ENCODE results near the gene WDR5. TPM values are rescaled to one million over a fixed set of nuclear protein-coding genes. Genes with fewer than 3 reads are reported as not detected.

The WDR5 gene
- total and polyA plus RNA-seq, 2 experiments from 2014 or later, result 21.0 to 27.3 TPM

DNA sequence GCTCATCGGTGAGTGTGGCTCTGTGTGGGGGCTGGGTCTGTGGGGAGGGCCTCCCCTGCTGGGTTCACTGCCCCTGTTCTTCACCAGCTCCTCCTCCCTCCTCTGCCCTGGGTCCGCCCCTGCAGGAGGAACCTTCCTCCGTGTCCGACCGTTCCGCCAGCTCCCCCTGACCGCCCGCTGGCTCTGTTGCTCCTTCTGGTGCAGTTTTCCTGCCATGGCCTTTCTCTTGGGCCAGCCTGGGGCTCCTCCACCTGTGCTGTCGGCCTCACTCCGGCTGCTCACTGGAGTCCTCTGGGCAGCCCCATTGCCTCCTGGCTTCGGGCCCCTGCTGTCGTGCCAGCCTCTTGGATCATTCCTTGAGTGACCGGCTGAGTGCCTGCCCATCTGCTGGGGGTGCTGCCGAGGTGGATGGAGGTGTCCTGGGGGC is 16.2 kb downstream of the WDR5 start:
- no peaks in the 10 kb centered on the region for H3K27me3 ChIP-seq
- H3K36me3 ChIP-seq, result peaks cover 47% of the 10 kb centered on the region
- TF ChIP-seq, protein P1, sequence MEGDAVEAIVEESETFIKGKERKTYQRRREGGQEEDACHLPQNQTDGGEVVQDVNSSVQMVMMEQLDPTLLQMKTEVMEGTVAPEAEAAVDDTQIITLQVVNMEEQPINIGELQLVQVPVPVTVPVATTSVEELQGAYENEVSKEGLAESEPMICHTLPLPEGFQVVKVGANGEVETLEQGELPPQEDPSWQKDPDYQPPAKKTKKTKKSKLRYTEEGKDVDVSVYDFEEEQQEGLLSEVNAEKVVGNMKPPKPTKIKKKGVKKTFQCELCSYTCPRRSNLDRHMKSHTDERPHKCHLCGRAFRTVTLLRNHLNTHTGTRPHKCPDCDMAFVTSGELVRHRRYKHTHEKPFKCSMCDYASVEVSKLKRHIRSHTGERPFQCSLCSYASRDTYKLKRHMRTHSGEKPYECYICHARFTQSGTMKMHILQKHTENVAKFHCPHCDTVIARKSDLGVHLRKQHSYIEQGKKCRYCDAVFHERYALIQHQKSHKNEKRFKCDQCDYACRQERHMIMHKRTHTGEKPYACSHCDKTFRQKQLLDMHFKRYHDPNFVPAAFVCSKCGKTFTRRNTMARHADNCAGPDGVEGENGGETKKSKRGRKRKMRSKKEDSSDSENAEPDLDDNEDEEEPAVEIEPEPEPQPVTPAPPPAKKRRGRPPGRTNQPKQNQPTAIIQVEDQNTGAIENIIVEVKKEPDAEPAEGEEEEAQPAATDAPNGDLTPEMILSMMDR (IDR thresholded peaks at IDR 0.05; ENCODE audit: low read depth, low read length), result no peak
- H3K9me3 ChIP-seq (ENCODE audit: low read depth), result no peaks in the 10 kb centered on the region
- DNase-seq (ENCODE audit: low read depth in 1 of 2, low spot score in 1 of 2), result no peak
- no peaks in the 10 kb centered on the region for H3K4me1 ChIP-seq (ENCODE audit: low read depth)
- no peak overlapping the region for H3K27ac ChIP-seq
- no peak overlapping the region for H3K4me3 ChIP-seq

DNA sequence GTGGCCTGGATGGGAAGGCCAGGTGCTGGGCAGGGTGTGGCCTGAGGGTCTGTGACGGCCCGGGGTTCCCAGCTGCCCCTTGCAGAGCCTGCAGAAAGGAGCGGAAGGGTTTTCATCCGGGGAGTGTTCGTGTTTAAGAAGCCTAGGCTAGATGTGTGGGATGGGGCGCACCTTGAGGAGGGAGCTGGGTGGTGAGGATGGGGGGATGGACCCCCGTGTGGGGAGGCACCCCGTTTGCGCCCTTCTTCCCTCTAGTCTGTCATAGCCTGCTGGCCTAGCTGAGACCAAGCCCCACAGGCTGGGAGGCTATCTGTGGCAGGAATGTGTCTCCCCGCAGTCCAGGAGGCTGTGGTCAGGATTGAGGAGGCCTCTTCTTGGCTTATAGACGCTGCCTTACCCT is 16.6 kb downstream of the WDR5 start:
- TF ChIP-seq, protein P1 (IDR thresholded peaks at IDR 0.05; ENCODE audit: low read depth, low read length), result no peak
- H3K9me3 ChIP-seq (ENCODE audit: low read depth), result no peaks in the 10 kb centered on the region
- no peaks in the 10 kb centered on the region for H3K4me1 ChIP-seq (ENCODE audit: low read depth)
- H3K36me3 ChIP-seq, result peaks cover 45% of the 10 kb centered on the region
- H3K27ac ChIP-seq, result no peak overlapping the region
- no peak overlapping the region for H3K4me3 ChIP-seq
- no peaks in the 10 kb centered on the region for H3K27me3 ChIP-seq
- DNase-seq (ENCODE audit: low read depth in 1 of 2, low spot score in 1 of 2), result no peak

DNA sequence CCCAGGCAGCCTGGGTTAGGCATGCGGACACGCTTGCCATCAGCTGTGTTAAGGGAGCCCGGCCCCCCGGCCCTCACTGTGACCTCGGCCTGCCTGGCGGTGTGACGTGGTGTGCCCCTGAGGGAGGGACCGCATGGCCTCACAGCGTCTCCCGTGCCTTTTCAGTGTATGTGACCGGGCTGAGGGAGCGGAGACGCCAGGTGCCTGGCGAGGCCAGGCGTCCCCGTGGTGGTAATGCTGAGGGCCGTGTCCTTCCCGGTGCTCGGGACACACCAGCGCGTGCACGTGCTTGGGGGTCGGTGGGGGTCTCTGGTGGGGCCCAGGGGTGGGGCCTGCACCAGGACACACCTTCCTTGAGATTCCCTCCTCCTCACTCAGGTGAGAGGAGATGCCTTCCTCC is 17.6 kb downstream of the WDR5 start:
- TF ChIP-seq, protein P1 (IDR thresholded peaks at IDR 0.05; ENCODE audit: low read depth, low read length), result no peak
- Histone ChIP-seq H3K27ac (no peak overlapping the region), H3K9me3 (ENCODE audit: low read depth) (no peaks in the 10 kb centered on the region), H3K36me3 (peaks cover 49% of the 10 kb centered on the region), H3K27me3 (no peaks in the 10 kb centered on the region), H3K4me3 (no peak overlapping the region), H3K4me1 (ENCODE audit: low read depth) (no peaks in the 10 kb centered on the region)
- no peak for DNase-seq (ENCODE audit: low read depth in 1 of 2, low spot score in 1 of 2)

DNA sequence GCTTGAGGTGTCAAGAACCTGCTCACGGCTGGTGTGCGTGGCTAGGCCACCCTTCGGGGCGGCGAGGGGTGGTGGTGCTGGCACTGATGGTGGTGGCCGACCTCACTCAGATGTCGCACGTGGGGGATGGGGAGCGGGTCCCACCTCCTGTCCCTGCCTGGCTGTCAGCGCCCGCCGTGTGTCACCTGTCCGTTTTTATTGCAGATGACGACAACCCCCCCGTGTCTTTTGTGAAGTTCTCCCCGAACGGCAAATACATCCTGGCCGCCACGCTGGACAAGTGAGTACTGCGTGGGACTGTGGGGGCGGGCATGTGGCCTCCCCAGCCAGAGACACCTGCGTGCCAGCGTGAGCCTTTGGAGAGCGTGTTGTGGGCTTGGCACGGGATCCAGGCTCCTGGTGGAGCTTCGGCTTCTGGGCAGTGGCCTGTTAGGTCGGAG is 18.4 kb downstream of the WDR5 start:
- Histone ChIP-seq H3K4me3 (no peak overlapping the region), H3K9me3 (ENCODE audit: low read depth) (no peaks in the 10 kb centered on the region), H3K27ac (no peak overlapping the region), H3K27me3 (no peaks in the 10 kb centered on the region), H3K4me1 (ENCODE audit: low read depth) (no peaks in the 10 kb centered on the region), H3K36me3 (peaks cover 45% of the 10 kb centered on the region)
- TF ChIP-seq, protein P1 (IDR thresholded peaks at IDR 0.05; ENCODE audit: low read depth, low read length), result no peak
- no peak for DNase-seq (ENCODE audit: low read depth in 1 of 2, low spot score in 1 of 2)

DNA sequence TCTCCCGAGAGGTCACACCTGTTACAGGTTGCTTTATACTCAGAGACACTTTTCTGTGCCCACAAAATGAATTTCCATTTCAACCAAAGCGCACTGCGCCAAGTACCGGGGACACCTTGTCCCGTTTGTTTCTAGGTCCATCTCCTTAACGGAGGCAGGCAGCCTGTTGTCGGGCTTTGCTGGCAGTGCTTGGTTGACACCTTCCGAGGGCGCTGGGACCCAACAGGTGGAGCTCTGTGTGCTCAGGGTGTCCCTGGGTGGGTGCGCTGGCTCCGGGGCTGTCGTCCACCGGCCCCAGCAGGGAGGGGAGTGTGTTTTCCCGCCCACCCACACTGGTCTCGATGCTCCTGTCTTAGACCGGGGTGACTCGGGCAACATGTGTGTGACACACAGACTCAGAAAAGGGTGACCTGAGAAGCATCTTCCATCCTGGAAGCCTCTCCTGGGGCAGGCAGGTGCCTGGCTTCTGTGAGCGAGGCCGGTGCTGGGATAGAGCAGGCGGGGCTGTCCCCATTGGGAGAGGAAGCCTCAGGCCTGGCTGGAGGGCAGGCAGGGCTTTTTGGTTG is 20.0 kb downstream of the WDR5 start:
- Histone ChIP-seq H3K4me3 (no peak overlapping the region), H3K4me1 (ENCODE audit: low read depth) (no peaks in the 10 kb centered on the region), H3K9me3 (ENCODE audit: low read depth) (no peaks in the 10 kb centered on the region), H3K27me3 (no peaks in the 10 kb centered on the region), H3K36me3 (peaks cover 35% of the 10 kb centered on the region), H3K27ac (no peak overlapping the region)
- TF ChIP-seq, protein P1 (IDR thresholded peaks at IDR 0.05; ENCODE audit: low read depth, low read length), result no peak
- DNase-seq (ENCODE audit: low read depth in 1 of 2, low spot score in 1 of 2), result no peak

Data from cardiac muscle cell (in vitro differentiated cells and primary cell).